ENCODE data around the gene CPED1. TPM values are rescaled to one million over a fixed set of nuclear protein-coding genes. Genes with fewer than 3 reads are reported as not detected.

Gene CPED1
- total RNA-seq, 4 donors from 2014 or later, result 7.4 to 19.6 (median 11.4) TPM

DNA sequence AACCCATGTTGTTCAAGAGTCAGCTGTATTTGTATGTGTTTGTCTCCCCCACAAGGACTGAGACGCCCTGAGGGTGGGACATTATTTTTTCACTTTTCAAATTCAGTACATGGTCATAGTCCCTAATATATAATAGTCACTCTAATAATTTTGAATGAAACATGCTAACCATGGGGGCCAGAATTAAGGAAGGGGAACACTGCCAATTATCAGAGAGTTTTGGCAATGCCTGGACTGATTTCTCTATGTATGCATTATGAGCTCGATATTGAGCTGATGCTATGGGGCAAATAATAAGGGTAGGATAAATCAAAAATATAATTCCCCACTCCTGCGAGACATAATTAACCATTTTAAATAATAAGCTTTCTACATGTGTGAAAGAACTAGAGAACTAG is 87.4 kb downstream of the CPED1 start:
- WGBS, 2 donors, result 91 to 94% methylated on average over 3 of the region's 3 CpGs
- no peak overlapping the region for H3K27ac ChIP-seq
- no peak for DNase-seq
- H3K36me3 ChIP-seq, result no peaks in the 10 kb centered on the region
- no peaks in the 10 kb centered on the region for H3K4me1 ChIP-seq
- no peaks in the 10 kb centered on the region for H3K27me3 ChIP-seq
- intact Hi-C loops (cut with DNase I), result no loop called here
- no peak overlapping the region for H3K4me3 ChIP-seq (replicated peaks in 1 of 3)
- TF ChIP-seq, protein P1, sequence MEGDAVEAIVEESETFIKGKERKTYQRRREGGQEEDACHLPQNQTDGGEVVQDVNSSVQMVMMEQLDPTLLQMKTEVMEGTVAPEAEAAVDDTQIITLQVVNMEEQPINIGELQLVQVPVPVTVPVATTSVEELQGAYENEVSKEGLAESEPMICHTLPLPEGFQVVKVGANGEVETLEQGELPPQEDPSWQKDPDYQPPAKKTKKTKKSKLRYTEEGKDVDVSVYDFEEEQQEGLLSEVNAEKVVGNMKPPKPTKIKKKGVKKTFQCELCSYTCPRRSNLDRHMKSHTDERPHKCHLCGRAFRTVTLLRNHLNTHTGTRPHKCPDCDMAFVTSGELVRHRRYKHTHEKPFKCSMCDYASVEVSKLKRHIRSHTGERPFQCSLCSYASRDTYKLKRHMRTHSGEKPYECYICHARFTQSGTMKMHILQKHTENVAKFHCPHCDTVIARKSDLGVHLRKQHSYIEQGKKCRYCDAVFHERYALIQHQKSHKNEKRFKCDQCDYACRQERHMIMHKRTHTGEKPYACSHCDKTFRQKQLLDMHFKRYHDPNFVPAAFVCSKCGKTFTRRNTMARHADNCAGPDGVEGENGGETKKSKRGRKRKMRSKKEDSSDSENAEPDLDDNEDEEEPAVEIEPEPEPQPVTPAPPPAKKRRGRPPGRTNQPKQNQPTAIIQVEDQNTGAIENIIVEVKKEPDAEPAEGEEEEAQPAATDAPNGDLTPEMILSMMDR (IDR thresholded peaks at IDR 0.05), result no peak
- TF ChIP-seq POLR2A (IDR thresholded peaks at IDR 0.05), result no peak
- no peaks in the 10 kb centered on the region for H3K9me3 ChIP-seq

DNA sequence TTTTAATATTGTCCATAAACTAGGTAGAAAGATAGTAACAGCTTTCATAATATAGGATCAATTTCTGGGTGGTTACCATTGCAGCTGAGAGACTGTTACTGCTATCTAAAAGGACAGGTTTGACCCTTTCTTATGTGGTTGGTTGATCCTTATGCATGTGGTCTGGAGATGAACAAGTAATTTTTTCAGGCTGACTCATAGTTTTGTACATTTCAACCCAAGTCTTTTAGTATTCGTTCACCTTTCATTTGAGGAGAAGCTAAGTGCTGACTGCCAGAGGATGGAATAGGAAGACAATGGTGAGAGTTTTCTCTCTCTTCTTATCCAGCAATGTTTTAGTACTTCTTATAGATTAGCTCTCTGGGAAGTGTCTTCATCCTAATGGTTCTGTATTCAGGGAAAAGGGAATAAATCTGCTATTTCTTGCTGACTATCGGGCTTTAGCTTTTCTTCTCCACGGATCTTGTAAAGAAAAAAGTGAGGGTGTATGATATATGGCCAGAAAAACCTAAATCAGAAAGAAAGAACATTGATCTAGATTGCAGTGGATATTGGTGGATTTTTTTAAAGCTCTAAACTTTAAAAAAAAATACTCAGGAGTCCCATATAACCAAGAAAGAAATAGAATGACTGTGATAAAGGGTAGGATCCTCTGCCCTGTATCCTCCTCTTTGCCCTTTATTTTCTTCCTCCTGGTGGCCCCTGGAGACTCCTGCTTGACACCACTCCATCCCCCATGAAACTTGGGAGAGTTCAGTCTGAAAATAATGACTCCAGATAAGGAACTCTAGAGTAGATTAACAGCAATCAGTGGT is 88.0 kb downstream of the CPED1 start:
- 82 to 90% methylated on average over 3 of the region's 3 CpGs for WGBS, 2 donors

DNA sequence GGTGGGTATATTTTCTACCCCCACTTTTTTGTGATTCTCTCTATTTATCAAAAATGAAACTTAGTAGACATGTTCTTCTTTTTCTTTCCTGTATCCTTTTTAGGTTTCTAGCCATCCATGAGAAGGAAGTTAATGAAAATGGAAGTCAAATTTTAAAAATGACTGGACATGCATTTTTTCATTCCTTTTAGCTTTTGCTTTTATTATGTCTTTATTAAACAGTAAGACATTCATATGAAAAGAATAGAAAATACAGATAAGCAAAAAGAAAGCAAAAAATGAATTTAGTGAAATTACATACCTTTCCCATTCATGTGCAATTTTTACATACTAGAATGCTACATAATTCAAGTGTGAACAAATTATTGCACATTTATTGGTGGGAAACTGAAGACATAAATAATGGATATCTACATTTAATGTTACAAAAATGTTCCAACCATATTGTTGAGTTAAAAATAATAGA is 88.7 kb downstream of the CPED1 start:
- Histone ChIP-seq H3K36me3 (no peaks in the 10 kb centered on the region), H3K27me3 (no peaks in the 10 kb centered on the region), H3K4me1 (no peaks in the 10 kb centered on the region), H3K27ac (no peak overlapping the region), H3K9me3 (no peaks in the 10 kb centered on the region), H3K4me3 (replicated peaks in 1 of 3) (no peak overlapping the region)
- TF ChIP-seq, protein P1 (IDR thresholded peaks at IDR 0.05), result no peak
- no peak for TF ChIP-seq POLR2A (IDR thresholded peaks at IDR 0.05)
- DNase-seq, result no peak
- intact Hi-C loops (cut with DNase I), result no loop called here

More for the DNA sequence above, 88.0 kb downstream of the CPED1 start:
- Histone ChIP-seq H3K9me3 (no peaks in the 10 kb centered on the region), H3K27ac (no peak overlapping the region), H3K4me1 (no peaks in the 10 kb centered on the region), H3K36me3 (no peaks in the 10 kb centered on the region), H3K27me3 (no peaks in the 10 kb centered on the region), H3K4me3 (replicated peaks in 1 of 3) (no peak overlapping the region)
- intact Hi-C loops (cut with DNase I), result no loop called here
- no peak for TF ChIP-seq POLR2A (IDR thresholded peaks at IDR 0.05)
- TF ChIP-seq, protein P1 (IDR thresholded peaks at IDR 0.05), result no peak
- DNase-seq, result no peak

DNA sequence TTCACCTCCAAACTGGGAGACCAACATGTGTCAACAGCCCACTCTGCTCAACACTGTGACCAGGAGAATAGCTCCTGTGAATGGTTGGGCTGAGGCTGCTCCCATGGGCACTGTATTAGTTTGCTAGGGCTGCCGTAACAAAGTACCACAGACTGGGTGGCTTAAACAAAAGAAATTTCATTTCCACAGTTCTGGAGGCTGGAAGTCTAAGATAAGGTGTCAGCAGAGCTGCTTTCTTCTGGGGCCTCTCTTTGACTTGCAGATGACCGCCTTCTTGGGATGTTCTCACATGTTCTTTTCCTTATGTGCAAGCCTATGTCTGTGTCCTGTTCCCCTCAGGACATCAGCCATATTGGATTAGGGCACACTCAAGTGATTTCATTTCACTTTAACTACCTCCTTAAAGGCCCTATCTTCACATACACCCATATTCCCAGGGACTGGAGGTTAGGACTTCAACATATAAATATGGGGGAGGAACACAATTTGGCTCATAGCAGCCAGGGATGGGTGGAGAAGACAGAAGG is 90.3 kb downstream of the CPED1 start:
- Histone ChIP-seq H3K9me3 (no peaks in the 10 kb centered on the region), H3K4me1 (no peaks in the 10 kb centered on the region), H3K27me3 (no peaks in the 10 kb centered on the region), H3K4me3 (replicated peaks in 1 of 3) (no peak overlapping the region), H3K27ac (no peak overlapping the region), H3K36me3 (no peaks in the 10 kb centered on the region)
- no peak for TF ChIP-seq POLR2A (IDR thresholded peaks at IDR 0.05)
- TF ChIP-seq, protein P1 (IDR thresholded peaks at IDR 0.05), result no peak
- WGBS, 2 donors, result 95 to 100% methylated on average over 2 of the region's 2 CpGs
- intact Hi-C loops (cut with DNase I), result no loop called here
- DNase-seq, result no peak
